Common myeloid progenitor, CD34-positive (primary cell): ENCODE measurements around the gene FZD8.
A peak's percentile ranks its signal among the peaks of the same experiment; 100 is the strongest.

Source experiments
- CTCF ChIA-PET: fragments of 350-600 bp; sonication (Branson Sonifier 250); formaldehyde crosslinking; loops from one replicate; lab custom pipeline; 2021; ENCODE audit warnings: antibody characterized with exemption; lab: Charles Lee
- POLR2A ChIA-PET: fragments of 350-600 bp; sonication (Branson Sonifier 250); formaldehyde crosslinking; loops from one replicate; lab custom pipeline; 2021; ENCODE audit warnings: antibody characterized with exemption; lab: Charles Lee
- DNase-seq, 3 donors: peaks; one replicate each; pipeline versions ENCODE4 v3.0.0 to v3.0.0-alpha.2; 2013
- H3K27ac ChIP-seq, 2 experiments: 1 replicate in 1 of 2; 2 replicates in 1 of 2; pipeline ENCODE4 v1.7.0; 2013; ENCODE audit warnings: inconsistent platforms in 2 of 2, low read length in 2 of 2, mild to moderate bottlenecking in 2 of 2, low read depth in 1 of 2, moderate library complexity in 1 of 2; ENCODE audit not compliant: severe bottlenecking in 2 of 2, insufficient read depth in 1 of 2, poor library complexity in 1 of 2
- H3K27me3 ChIP-seq, 5 experiments: replicated peaks in 2 of 5; 1 replicate in 3 of 5; 2 replicates in 2 of 5; pipeline versions ENCODE4 v1.6.1 to v1.7.0; 2013; ENCODE audit warnings: low read length in 4 of 5, mild to moderate bottlenecking in 2 of 5, moderate library complexity in 2 of 5, inconsistent platforms in 1 of 5; ENCODE audit not compliant: insufficient read depth in 5 of 5, control insufficient read depth in 4 of 5
- H3K36me3 ChIP-seq, 4 experiments: 1 replicate in 2 of 4; 2 replicates in 2 of 4; pipeline versions ENCODE4 v1.6.1 to v1.7.0; 2013; ENCODE audit warnings: low read length in 3 of 4, control low read depth in 1 of 4, mild to moderate bottlenecking in 1 of 4; ENCODE audit not compliant: control insufficient read depth in 4 of 4, insufficient read depth in 4 of 4
- H3K4me1 ChIP-seq, 4 experiments: 1 replicate in 3 of 4; 2 replicates in 1 of 4; pipeline versions ENCODE4 v1.6.1 to v1.7.1; 2013; ENCODE audit warnings: low read length in 3 of 4, mild to moderate bottlenecking in 3 of 4, control low read depth in 1 of 4, inconsistent platforms in 1 of 4, moderate library complexity in 1 of 4; ENCODE audit not compliant: control insufficient read depth in 4 of 4, insufficient read depth in 4 of 4; ENCODE audit errors: control extremely low read depth in 1 of 4
- H3K4me3 ChIP-seq, 7 experiments: 1 replicate in 4 of 7; 2 replicates in 3 of 7; pipeline versions ENCODE4 v1.5.1 to v1.7.0; 2013; ENCODE audit warnings: mild to moderate bottlenecking in 7 of 7, low read length in 6 of 7, moderate library complexity in 6 of 7, inconsistent platforms in 2 of 7, low read depth in 2 of 7, control low read depth in 1 of 7; ENCODE audit not compliant: insufficient read depth in 4 of 7, control insufficient read depth in 1 of 7; ENCODE audit errors: extremely low read depth in 1 of 7
- H3K9me3 ChIP-seq, 5 experiments: 1 replicate in 4 of 5; 2 replicates in 1 of 5; pipeline versions ENCODE4 v1.6.1 to v1.7.1; 2013; ENCODE audit warnings: low read length in 4 of 5, mild to moderate bottlenecking in 2 of 5, inconsistent platforms in 1 of 5, low read depth in 1 of 5, moderate library complexity in 1 of 5; ENCODE audit not compliant: control insufficient read depth in 4 of 5, insufficient read depth in 2 of 5; ENCODE audit errors: control extremely low read depth in 1 of 5
- WGBS: methylation state at CpG from one replicate; pipeline ENCODE4 v1.1.5; 2013; ENCODE audit not compliant: insufficient coverage; 5-methylcytosine and 5-hydroxymethylcytosine counted together

The FZD8 gene

GRCh38 chr10:35657621-35658020 is 15.5 kb upstream of the FZD8 start:
- ChIA-PET POLR2A (no interaction called here), CTCF (no interaction called here)
- no peak overlapping the region for H3K4me3 ChIP-seq
- WGBS, result 97% methylated on average over 5 of the region's 5 CpGs
- DNase-seq, result no peak
- no peak overlapping the region for H3K27ac ChIP-seq
- H3K36me3 ChIP-seq, result no peaks in the 10 kb centered on the region
- no peaks in the 10 kb centered on the region for H3K4me1 ChIP-seq
- H3K9me3 ChIP-seq, result peaks cover 0 to 7% (median 0%) of the 10 kb centered on the region in 5 experiments
- peaks cover 0 to 6% (median 4%) of the 10 kb centered on the region in 5 experiments for H3K27me3 ChIP-seq

- H3K9me3 ChIP-seq, result no peaks in the 10 kb centered on the region
- WGBS, result 100% methylated on average over 1 of the region's 2 CpGs
- ChIA-PET POLR2A (no interaction called here), CTCF (interaction anchor here (1.1 kb wide), 1 partner anchor 16 kb away, joined by 3 read pairs; no protein-coding TSS in a partner anchor)
- no peak overlapping the region for H3K4me3 ChIP-seq
- H3K27ac ChIP-seq, result no peak overlapping the region
- DNase-seq, result no peak
- peaks cover 0 to 24% (median 8%) of the 10 kb centered on the region in 5 experiments for H3K27me3 ChIP-seq
- H3K36me3 ChIP-seq, result no peaks in the 10 kb centered on the region
- H3K4me1 ChIP-seq, result no peaks in the 10 kb centered on the region
These were observed 10.7 kb upstream of the FZD8 start for GRCh38 chr10:35652824-35653223.

DNA sequence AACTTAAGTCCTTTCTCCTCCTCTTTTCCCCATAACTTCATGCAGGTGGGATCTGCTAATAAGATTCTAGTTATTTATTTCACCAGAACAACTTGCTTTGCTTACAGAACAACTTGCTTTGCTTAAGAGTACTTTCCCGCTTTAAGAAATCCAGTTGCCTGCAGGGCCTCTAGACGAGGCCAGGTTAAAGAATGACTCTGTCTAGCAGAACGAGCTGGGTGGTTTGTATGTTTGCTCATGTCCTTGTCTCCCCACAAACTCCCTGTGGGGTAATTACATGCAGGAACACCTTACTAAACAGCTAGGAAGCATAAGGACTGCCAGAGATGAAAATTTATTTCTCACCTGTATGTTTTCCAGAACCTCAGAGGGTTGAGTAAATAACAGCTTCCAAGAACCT is 8.8 kb upstream of the FZD8 start:
- ChIA-PET POLR2A (no interaction called here), CTCF (interaction anchor here (1.0 kb wide), 1 partner anchor 14 kb away, joined by 3 read pairs; no protein-coding TSS in a partner anchor)
- H3K4me3 ChIP-seq, result no peak overlapping the region
- 77% methylated on average over 3 of the region's 3 CpGs for WGBS
- no peak overlapping the region for H3K27ac ChIP-seq
- no peaks in the 10 kb centered on the region for H3K4me1 ChIP-seq
- peaks cover 0 to 3% (median 2%) of the 10 kb centered on the region in 5 experiments for H3K9me3 ChIP-seq
- DNase-seq, result no peak
- H3K36me3 ChIP-seq, result no peaks in the 10 kb centered on the region
- H3K27me3 ChIP-seq, result peaks cover 0 to 30% (median 10%) of the 10 kb centered on the region in 5 experiments

- peak in 2 of 3 donors; percentile 33 to 40 for DNase-seq
- Histone ChIP-seq H3K4me3 (peak overlapping the region in 5 of 7 experiments; percentile 56 to 82 (median 74)), H3K4me1 (peaks cover 3 to 44% (median 42%) of the 10 kb centered on the region in 4 experiments), H3K27ac (no peak overlapping the region), H3K36me3 (no peaks in the 10 kb centered on the region), H3K9me3 (peaks cover 0 to 3% (median 3%) of the 10 kb centered on the region in 5 experiments), H3K27me3 (peaks cover 0 to 64% (median 22%) of the 10 kb centered on the region in 5 experiments)
- 15% methylated on average over 7 of the region's 13 CpGs for WGBS
- CTCF ChIA-PET, result interaction anchor here (1.0 to 1.2 kb wide), 2 partner anchors 9 to 523 kb away, joined by 3 to 5 read pairs; no protein-coding TSS in a partner anchor
- POLR2A ChIA-PET, result no interaction called here
These were observed 2.2 kb upstream of the FZD8 start for GRCh38 chr10:35644050-35644950.

GRCh38 chr10:35643151-35644049 is 1.3 kb upstream of the FZD8 start:
- no peaks in the 10 kb centered on the region for H3K36me3 ChIP-seq
- peak in 2 of 3 donors; percentile 27 to 56 for DNase-seq
- peaks cover 4 to 72% (median 25%) of the 10 kb centered on the region in 5 experiments for H3K27me3 ChIP-seq
- WGBS, result 0% methylated on average over 15 of the region's 42 CpGs
- H3K9me3 ChIP-seq, result peaks cover 0 to 3% (median 3%) of the 10 kb centered on the region in 5 experiments
- peak overlapping the region in 6 of 7 experiments; percentile 56 to 82 (median 72) for H3K4me3 ChIP-seq
- ChIA-PET POLR2A (no interaction called here), CTCF (interaction anchor here (1.0 kb wide), 1 partner anchor 523 kb away, joined by 3 read pairs; no protein-coding TSS in a partner anchor)
- H3K4me1 ChIP-seq, result peaks cover 3 to 44% (median 42%) of the 10 kb centered on the region in 4 experiments
- no peak overlapping the region for H3K27ac ChIP-seq

DNA sequence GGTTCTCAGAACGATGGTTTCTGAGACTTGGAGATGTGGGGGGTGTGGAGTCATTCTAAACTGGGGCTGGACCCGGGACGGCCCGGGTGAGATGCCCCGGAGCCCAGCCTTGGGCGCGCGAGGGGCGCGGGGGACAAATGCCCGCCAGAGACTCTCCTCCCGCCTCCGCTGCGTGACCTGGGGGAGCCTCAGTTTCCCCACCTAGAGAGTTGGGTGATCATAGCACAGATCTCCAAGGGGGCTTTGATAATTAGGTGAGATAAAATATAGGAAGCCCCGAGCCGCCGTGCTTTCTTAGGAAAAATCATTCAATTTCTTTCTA is 658 bp upstream of the FZD8 start:
- peaks cover 0 to 3% (median 3%) of the 10 kb centered on the region in 5 experiments for H3K9me3 ChIP-seq
- peak overlapping the region; percentile 52 to 82 (median 70) for H3K4me3 ChIP-seq
- 2% methylated on average over 11 of the region's 17 CpGs for WGBS
- H3K27me3 ChIP-seq, result peaks cover 10 to 79% (median 27%) of the 10 kb centered on the region in 5 experiments
- CTCF ChIA-PET, result no interaction called here
- DNase-seq, result no peak
- no peaks in the 10 kb centered on the region for H3K36me3 ChIP-seq
- POLR2A ChIA-PET, result no interaction called here
- H3K4me1 ChIP-seq, result peaks cover 3 to 44% (median 42%) of the 10 kb centered on the region in 4 experiments
- no peak overlapping the region for H3K27ac ChIP-seq
